ENCODE measurements around the gene BACH1.
"Not testable (repeated sequence)": the region's sequence is repeated elsewhere in the genome, so short reads cannot be mapped to it uniquely, and the experiment has no call there.

The BACH1 gene

DNA sequence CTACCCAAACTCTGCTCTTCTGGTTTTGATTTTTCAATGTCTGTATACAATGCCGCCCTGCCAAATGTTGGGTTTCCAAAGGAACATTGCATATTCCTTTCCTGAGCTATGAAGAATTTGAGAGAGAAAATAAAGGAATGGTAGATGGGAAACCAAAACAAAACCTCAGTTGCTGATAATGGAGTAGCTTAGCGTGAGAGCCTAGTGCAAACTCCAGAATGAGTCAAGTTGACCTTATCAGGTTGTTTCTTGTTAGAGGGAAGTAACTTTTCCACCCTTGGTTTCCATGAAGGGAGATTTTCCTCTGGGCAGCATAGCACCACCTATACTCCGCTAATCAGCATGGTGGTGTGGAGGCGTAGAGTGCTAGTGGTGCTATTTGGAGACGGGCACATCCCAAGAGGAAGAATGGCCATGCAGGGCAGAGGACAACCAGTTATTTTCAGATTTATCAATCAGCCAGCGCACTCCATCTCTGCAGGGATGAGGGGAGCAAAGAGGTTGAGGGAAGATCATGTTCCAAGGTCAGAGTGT lies 51.6 kb downstream of the BACH1 start:
- no peak for DNase-seq

DNA sequence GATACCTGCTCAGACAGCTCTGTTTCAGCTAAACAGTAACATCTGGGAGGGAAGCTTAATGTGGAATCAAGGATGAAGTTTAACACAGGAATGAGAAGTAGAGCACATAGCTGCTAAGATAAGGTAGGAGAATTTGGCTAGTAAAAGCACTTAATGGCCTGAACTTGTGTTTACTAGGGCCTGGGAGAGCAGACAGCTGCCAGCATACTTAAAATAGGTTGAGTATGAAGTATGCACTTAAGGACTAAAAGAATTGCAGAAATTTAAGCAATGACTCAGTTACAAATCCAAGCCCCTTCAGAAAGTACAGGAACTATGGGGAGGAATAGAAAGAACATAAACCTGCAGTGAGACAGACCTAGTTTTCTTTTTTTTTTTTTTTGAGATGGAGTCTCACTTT lies 53.0 kb downstream of the BACH1 start:
- peak; percentile 73 for DNase-seq

DNA sequence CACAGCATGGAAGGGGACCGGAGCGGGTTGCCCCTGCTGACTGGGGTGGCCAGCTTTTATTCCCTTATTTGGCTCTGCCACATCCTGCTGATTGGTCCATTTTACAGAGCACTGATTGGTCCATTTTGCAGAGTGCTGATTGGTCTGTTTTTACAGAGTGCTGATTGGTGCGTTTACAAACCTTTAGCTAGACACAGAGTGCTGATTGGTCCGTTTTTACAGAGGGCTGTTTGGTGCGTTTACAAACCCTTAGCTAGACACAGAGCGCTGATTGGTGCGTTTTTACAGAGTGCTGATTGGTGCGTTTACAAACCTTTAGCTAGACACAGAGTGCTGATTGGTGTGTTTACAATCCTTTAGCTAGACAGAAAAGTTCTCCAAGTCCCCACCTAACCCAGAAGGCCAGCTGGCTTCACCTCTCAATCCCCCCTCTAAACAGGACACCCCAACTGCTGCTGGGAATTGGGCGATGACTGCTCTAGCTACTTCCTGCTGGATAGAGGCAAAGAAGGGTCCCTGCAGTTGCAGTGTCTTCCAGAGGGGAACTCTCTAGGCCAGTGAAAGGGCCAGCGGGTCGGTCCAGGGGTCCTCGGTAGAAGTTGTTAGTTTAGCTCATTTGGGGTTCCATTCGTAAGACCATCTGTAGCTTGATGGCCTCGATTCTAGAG lies 56.5 kb downstream of the BACH1 start:
- not testable (repeated sequence) for DNase-seq

DNA sequence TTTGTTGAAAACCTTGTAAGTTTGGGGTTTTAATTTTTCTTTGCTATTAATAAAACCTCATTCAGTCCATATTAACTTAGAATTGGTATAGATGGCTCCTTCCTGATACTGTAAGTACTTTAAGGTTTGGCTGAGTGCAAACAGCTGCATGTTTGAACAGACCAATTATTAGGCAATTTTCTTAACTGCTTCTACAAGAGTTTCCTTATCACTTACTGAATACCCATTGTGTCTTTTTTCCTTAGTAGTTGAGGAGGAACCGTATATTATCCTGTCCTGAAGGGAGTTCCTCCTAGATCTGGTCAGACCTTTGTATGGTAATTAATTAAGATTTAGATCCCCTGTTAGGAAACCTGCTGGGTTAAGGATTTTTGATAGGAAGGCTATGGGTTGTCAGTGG lies 57.6 kb downstream of the BACH1 start:
- DNase-seq = not testable (repeated sequence)

- not testable (repeated sequence) for DNase-seq
These were observed 58.1 kb downstream of the BACH1 start for GRCh38 chr21:29356810-29357209.

GRCh38 chr21:29359718-29360117 lies 61.0 kb downstream of the BACH1 start:
- DNase-seq = no peak

- DNase-seq = no peak
These were observed 62.4 kb downstream of the BACH1 start for GRCh38 chr21:29360799-29361765.

- DNase-seq = no peak
These were observed 64.0 kb downstream of the BACH1 start for GRCh38 chr21:29362758-29363157.

DNA sequence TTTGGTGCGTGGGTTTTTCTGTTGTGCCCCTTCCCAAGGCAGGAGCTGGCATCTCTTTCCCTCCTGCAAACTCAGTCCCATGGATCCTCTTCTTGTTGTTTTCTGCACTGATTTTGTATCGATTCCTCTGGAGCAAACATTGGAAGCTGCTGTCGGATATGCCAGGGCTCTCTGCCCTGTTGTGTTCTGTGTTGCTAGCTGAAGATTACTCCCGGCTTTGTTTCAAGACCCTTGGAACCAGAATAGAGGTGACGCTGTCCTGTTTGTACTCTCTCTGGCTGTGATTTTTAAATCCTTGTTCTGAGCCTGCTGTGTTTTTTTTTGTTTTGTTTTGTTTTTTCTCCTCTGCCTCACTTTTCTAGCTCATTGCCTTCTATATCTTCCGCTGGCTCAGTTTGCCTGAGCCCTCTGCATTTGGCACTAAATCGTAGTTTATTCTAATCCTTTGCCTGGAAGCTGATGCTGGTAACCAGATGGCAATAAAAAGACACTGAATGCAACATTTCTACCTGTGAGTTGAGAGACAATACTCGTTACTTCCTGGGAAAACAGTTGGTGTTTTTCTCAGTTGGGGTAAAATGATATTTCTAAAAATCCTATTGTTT lies 67.0 kb downstream of the BACH1 start:
- DNase-seq = no peak

- no peak for DNase-seq
These were observed 67.8 kb downstream of the BACH1 start for GRCh38 chr21:29366532-29366931.

DNA sequence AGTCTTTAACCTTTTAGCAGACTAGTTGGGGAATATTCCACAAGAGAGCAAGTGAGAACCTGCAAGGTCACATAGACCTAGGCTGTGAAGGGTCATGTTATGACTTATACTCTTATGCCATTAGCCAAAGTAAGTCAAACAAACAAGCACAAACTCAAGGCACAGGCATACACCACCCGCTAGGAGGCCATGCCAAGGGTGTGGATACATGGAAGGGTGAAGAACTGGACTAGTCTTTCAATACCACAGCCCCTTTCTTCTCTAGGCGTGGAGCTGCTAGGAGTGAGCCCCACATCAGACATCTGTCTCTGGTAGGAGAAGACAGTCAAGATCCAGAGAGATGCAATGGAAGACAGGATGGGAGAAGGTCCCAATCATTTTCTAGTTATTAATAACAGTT lies 68.6 kb downstream of the BACH1 start:
- no peak for DNase-seq

GRCh38 chr21:29368906-29369305 lies 70.2 kb downstream of the BACH1 start:
- no peak for DNase-seq

DNA sequence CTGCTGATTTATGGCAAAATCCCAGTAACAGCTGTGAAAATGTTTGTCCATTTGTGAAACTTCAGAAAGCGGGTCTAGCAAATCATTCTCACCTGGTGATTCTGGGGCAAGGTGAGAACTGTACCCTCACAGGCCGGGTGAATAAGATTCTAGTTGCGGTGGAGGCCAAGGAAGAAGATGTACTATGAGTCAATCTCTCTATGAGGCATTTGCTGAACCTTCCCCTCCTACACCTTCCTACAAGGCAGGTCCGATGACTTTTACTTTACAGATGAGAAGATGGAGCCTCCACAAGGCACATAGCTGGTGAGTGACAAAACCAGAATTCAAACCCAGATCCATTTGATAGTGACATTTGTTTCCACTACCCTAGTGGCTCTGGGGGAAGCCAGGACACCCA lies 72.7 kb downstream of the BACH1 start:
- DNase-seq = no peak

DNA sequence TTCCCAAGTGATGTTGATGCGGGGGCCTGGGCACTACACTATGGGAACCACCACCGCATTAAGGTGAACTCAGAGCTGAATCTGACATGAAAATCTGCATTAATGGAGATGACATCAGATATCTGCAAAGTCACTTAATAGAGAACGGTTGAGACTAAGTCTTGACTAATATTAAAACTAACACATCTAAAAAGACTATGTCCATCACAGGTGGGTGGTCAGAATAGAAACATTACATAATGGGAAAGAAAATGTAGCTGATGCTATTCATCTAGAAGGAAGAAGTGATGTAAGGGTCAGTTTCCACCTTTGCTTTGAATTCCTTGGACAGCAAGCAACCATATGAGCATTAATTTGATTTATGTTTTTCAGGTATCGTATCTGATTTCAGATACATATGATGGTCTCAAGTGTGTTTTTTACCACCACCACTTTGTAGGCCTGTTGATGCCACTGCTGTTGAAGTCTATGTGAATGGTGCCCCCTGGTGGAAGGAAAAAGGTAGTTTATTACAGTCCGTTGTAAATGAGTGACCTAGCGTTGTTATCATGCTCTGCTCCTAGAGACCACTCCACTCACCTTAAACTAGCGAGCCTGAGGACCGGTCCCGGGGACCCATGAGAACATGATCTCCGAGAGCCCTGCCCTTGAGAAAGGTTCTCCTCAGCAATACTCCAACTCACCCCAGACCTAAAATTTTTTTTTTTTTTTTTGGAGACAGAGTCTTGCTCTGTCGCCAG lies 73.5 kb downstream of the BACH1 start:
- DNase-seq = peak; percentile 65

DNA sequence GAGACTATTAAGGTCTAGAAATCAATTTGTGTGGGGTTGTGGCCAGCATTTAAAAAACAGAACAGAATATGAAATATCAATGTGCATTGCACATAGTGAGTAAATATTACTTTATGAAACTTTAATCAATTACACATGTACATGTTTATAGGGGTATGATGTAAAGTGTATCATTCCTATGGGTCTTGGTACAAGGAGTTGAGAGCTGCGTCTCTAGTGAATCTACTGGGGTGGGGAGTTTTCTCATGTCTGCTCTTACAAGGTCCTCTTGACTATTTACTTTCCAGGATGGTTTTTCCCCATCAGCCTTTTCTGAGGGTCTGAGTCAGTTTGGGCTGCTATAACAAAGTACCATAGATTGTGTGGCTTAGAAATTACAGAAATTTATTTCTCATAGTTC lies 75.8 kb downstream of the BACH1 start:
- no peak for DNase-seq

DNA sequence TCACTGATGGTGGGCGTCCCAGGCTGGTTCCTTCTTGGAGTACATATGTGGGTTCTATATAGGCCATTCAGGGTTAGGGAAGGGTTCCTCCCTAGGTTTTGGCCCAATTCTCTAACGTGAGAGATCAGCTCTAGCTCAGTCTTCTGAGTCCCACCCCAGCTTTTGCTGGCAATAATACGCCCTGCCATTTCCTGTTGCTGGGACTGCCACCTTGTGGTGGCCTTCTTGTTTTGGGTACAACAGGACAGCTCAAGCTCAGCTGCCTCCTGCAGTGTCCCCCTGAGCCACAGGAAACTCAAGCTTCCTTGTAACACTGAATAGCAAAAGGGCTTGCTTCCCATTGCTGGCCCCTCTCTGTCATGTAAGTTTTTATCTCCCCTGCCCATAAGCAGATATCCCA lies 77.8 kb downstream of the BACH1 start:
- DNase-seq = peak; percentile 68

DNA sequence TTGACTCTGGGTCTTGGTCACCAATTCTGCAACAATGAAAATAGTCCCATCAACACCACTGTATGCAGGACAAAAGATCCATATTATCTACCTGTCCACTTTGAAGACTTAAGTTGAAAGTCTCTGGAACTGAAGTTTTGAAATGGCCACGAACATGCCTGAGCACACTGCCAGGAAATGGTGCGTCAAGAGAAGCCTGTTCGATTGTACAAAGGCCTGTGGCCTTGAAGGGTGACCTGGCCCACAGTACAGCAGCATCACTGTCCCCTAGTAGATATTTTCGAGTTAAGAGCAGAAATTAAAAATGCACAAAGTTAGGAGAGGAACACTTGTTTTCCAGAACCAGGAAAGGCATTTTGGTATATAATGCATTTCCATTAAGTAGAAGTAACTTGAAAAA lies 78.5 kb downstream of the BACH1 start:
- no peak for DNase-seq

DNA sequence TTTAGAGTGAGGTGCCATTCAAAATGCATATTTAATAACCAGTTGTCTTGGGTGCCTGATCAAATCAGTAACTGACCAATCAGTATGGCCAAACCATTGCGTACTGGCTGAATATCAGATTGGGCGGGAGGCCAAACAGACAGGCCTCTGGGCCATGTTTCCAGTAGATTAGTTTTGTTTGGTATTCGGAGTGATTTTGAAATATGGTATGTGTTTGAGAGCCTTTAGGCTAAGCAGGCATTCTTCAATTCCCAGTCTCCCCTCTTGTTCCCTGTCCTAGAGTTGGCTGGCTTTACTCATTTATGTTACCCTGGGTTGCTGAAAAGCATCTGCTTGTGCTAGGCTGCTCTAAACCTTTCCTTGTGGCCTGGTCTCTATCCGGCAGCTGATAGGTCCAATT lies 80.1 kb downstream of the BACH1 start:
- no peak for DNase-seq

DNA sequence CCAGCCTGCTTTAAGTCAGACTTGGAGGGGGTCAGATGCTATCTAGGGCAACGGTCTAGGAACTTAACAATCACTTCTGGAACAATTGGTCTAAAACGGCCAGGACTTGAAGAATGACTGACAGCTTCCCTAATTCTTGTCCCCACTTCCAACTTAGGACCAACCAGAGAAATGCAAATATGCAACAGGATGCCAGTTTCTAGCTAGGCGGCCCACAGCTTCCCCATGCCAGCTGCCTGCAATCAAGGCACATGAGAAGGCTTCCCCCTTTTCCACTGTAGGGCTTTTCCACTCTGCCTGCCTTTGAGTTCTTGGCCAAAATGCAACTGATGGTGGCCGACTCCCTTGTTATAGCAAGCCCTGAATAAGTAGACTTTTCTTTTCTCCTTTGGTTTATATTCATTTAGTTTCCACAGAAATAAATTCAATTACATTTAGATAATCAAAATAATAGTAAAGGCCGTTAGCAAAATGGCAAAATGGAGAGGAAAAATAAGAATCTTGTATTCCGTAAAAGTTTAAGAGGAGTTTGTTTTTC lies 80.9 kb downstream of the BACH1 start:
- DNase-seq = no peak

GRCh38 chr21:29382030-29382654 lies 83.4 kb downstream of the BACH1 start:
- peak; percentile 75 for DNase-seq

DNA sequence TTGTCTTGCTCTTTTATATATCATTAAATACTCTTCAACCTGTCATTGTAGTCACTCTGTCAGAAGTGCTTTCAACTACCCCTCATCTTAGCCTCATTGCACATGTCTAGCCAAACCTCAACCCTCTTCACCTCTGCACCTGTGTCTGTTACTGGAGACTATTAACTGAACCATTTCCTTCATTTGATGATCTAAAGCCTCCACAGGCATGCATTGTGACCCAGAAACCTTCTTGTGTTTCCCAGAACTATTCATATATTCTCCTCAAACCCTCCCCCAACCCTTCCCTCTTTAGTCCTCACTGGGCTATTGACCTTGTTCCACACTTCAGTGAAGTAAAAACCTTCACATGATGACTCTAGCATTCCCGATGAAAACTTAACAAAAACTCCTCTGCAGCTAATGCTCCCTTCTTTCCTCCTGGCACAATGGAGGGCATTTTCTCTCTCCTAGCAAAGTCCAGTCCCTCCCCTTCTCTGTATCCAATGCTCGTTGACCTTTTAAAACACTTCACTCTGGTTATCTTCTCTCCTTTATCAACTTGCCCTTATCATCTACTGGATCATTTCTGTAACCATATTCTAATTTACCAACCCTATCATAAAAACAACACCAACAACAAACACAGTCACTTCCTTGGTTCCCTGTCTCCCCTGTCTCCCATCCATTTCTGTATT lies 86.1 kb downstream of the BACH1 start:
- no peak for DNase-seq

Measured in islet precursor cell (in vitro differentiated cells).